ENCODE data around the gene OPRD1.

DNA sequence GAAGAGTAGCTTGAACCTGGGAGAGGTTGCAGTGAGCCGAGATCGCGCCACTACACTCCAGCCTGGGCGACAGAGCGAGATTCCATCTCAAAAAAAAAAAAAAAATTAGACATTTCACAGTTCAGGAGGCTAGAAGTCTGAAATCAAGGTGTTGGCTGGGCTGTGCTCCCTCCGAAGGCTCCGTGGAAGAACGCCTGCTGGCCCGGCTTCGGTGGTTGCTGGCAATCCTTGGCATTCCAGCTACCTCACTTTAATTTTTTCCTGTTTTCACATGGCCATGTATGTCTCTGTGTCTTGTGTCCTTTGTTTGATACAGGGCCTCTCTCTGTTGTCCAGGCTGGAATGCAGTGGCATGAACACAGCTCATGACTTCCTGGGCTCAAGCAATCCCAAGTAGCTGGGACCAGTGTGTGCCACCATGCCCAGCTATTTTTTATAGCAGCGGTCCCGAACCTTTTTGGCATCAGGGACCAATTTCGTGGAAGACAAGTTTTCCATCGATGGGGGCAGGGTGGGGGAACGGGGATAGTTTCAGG lies 24.5 kb downstream of the OPRD1 start:
- TF ChIP-seq CTCF (conservative IDR thresholded peaks at IDR 0.05 in 1 of 2, IDR thresholded peaks at IDR 0.05 in 1 of 2; ENCODE audit: extremely low read depth in 1 of 2, insufficient read depth in 1 of 2, low read depth in 1 of 2, low read length in 2 of 2) (no peak), EZH2 (IDR thresholded peaks at IDR 0.05; ENCODE audit: borderline replicate concordance, low read length) (no peak)

All from mammary epithelial cell (primary cell).